HG03439 (cell line): Measurements from ENCODE around the gene CHP2.
"Not testable (repeated sequence)": the region's sequence is repeated elsewhere in the genome, so short reads cannot be mapped to it uniquely, and the experiment has no call there.

Experiments
- ATAC-seq: cut with Tn5 transposase; IDR thresholded peaks from one replicate; pipeline ENCODE4 v1.9.1; 2021; ENCODE audit warnings: mild to moderate bottlenecking, moderate library complexity; ENCODE audit not compliant: unreplicated experiment

CHP2 gene

GRCh38 chr16:23754594-23755483 lies at the start of gene CHP2:
TSS of gene CHP2 (plus strand) at chr16:23755026. CDS start at chr16:23755050, 24 bp downstream.
- ATAC-seq, result no peak

- no peak for ATAC-seq
Measured at GRCh38 chr16:23705517-23705902, 49.3 kb upstream of the CHP2 start.

GRCh38 chr16:23706439-23706838 lies 48.4 kb upstream of the CHP2 start:
- no peak for ATAC-seq

- ATAC-seq, result no peak
Measured at GRCh38 chr16:23709536-23709935, 45.3 kb upstream of the CHP2 start.

GRCh38 chr16:23710008-23710407 lies 44.8 kb upstream of the CHP2 start:
- no peak for ATAC-seq

- no peak for ATAC-seq
Measured at GRCh38 chr16:23710504-23710903, 44.3 kb upstream of the CHP2 start.

GRCh38 chr16:23711785-23712184 lies 43.0 kb upstream of the CHP2 start:
- ATAC-seq, result no peak

GRCh38 chr16:23712976-23713375 lies 41.9 kb upstream of the CHP2 start, which contains the start of gene ERN2:
TSS of gene ERN2 (minus strand) at chr16:23713222. CDS start at chr16:23713187, 35 bp downstream.
- ATAC-seq, result no peak

- no peak for ATAC-seq
Measured at GRCh38 chr16:23716484-23716883, 38.3 kb upstream of the CHP2 start.

GRCh38 chr16:23722613-23723240 lies 32.1 kb upstream of the CHP2 start:
- ATAC-seq, result not testable (repeated sequence)

- ATAC-seq, result no peak
Measured at GRCh38 chr16:23724096-23724784, 30.6 kb upstream of the CHP2 start.

- ATAC-seq, result no peak
Measured at GRCh38 chr16:23724785-23725131, 30.1 kb upstream of the CHP2 start.

GRCh38 chr16:23726710-23727109 lies 28.1 kb upstream of the CHP2 start:
- no peak for ATAC-seq

- ATAC-seq, result no peak
Measured at GRCh38 chr16:23728112-23728477, 26.7 kb upstream of the CHP2 start.

- ATAC-seq, result no peak
Measured at GRCh38 chr16:23729503-23730424, 25.1 kb upstream of the CHP2 start.

- ATAC-seq, result no peak
Measured at GRCh38 chr16:23734176-23734893, 20.5 kb upstream of the CHP2 start.

GRCh38 chr16:23737423-23738028 lies 17.3 kb upstream of the CHP2 start:
- ATAC-seq, result not testable (repeated sequence)

- no peak for ATAC-seq
Measured at GRCh38 chr16:23739516-23739915, 15.3 kb upstream of the CHP2 start.

- ATAC-seq, result no peak
Measured at GRCh38 chr16:23741675-23742303, 13.0 kb upstream of the CHP2 start.
